ENCODE results near the gene CCDC18. TPM values are rescaled to one million over a fixed set of nuclear protein-coding genes. Genes with fewer than 3 reads are reported as not detected.

The CCDC18 gene
- total RNA-seq, 1 experiment from 2014 or later: 18.1 TPM

DNA sequence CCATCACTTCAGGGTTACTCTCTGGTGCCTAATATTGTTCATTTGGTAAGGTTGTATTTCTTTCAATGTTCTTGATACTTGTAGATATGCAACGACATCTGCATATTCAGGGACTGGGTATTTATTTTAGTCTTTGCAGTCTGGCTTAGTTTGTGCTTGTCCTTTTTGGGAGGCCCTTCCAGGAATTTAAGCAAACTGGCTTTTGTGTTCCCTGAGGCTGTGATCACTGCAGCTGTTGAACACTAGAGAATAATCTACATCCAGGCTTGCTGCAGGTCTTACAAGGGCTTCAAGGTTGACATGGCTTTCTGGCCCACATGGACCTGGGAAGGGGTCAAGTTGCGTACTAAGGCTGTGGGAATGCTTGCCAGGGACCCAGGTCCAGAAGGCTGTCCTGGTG is 72.1 kb downstream of the CCDC18 start:
- CTCF ChIA-PET: no interaction called here
- no peak overlapping the region for H3K9ac ChIP-seq (ENCODE audit: low read length)
- TF ChIP-seq CBX3 (IDR thresholded peaks at IDR 0.05; ENCODE audit: low read depth) (no peak), SIN3A (IDR thresholded peaks at IDR 0.05; ENCODE audit: low read depth) (no peak), JUND (IDR thresholded peaks at IDR 0.05) (no peak), SRF (IDR thresholded peaks at IDR 0.05; ENCODE audit: low read depth) (no peak), EZH2 (IDR thresholded peaks at IDR 0.05) (no peak)
- TF ChIP-seq, protein P1, sequence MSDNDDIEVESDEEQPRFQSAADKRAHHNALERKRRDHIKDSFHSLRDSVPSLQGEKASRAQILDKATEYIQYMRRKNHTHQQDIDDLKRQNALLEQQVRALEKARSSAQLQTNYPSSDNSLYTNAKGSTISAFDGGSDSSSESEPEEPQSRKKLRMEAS (IDR thresholded peaks at IDR 0.05): no peak
- peaks cover 0 to 10% of the 10 kb centered on the region in 2 experiments; a peak in 2 of 4 replicates for H3K4me1 ChIP-seq (ENCODE audit: control insufficient read depth in 1 of 2, insufficient read depth in 2 of 2, low read length in 2 of 2)
- no peak overlapping the region for H2AFZ ChIP-seq (ENCODE audit: low read depth, low read length, poor library complexity, severe bottlenecking)
- no peak overlapping the region for H3K4me3 ChIP-seq (replicated peaks in 1 of 2; ENCODE audit: low read depth in 1 of 2, low read length in 2 of 2)
- no peaks in the 10 kb centered on the region for H4K20me1 ChIP-seq (ENCODE audit: insufficient read depth)
- intact Hi-C loops (cut with micrococcal nuclease): no loop called here
- RAD21 ChIA-PET (ENCODE audit: low non-redundant PET in 1 of 2, low total read pairs in 2 of 2, uncharacterized antibody in 2 of 2, unreplicated experiment in 2 of 2): no interaction called here
- no peak overlapping the region for H3K27ac ChIP-seq (ENCODE audit: low read depth, low read length)
- no TSS peak for BruUV-seq (replicated peaks)
- no peak overlapping the region for H3K4me2 ChIP-seq (ENCODE audit: low read length)
- no peaks in the 10 kb centered on the region for H3K9me2 ChIP-seq (ENCODE audit: insufficient read depth)
- no peaks in the 10 kb centered on the region for H3K36me3 ChIP-seq (ENCODE audit: control insufficient read depth in 1 of 2, insufficient read depth in 2 of 2, low read length in 2 of 2)
- DNase-seq (ENCODE audit: low read depth, low spot score): no peak
- H3K27me3 ChIP-seq (ENCODE audit: insufficient read depth, low read length): no peaks in the 10 kb centered on the region
- H3K79me2 ChIP-seq (ENCODE audit: insufficient read depth, low read length): 0 out of 2 replicates have a peak, but pooled peaks cover 3% of the 10 kb centered on the region
- no peak for ATAC-seq
- POLR2A ChIA-PET: no interaction called here
- H3K9me3 ChIP-seq (ENCODE audit: control insufficient read depth in 1 of 2, insufficient read depth in 1 of 2, low read depth in 1 of 2, low read length in 2 of 2): no peaks in the 10 kb centered on the region

GRCh38 chr1:93253516-93253915 is 73.0 kb downstream of the CCDC18 start:
- H3K4me2 ChIP-seq (ENCODE audit: low read length): no peak overlapping the region
- H3K4me3 ChIP-seq (replicated peaks in 1 of 2; ENCODE audit: low read depth in 1 of 2, low read length in 2 of 2): no peak overlapping the region
- ATAC-seq (no peak), DNase-seq (ENCODE audit: low read depth, low spot score) (no peak)
- H3K36me3 ChIP-seq (ENCODE audit: control insufficient read depth in 1 of 2, insufficient read depth in 2 of 2, low read length in 2 of 2): no peaks in the 10 kb centered on the region
- H3K27me3 ChIP-seq (ENCODE audit: insufficient read depth, low read length): no peaks in the 10 kb centered on the region
- H3K9ac ChIP-seq (ENCODE audit: low read length): no peak overlapping the region
- H4K20me1 ChIP-seq (ENCODE audit: insufficient read depth): no peaks in the 10 kb centered on the region
- H3K4me1 ChIP-seq (ENCODE audit: control insufficient read depth in 1 of 2, insufficient read depth in 2 of 2, low read length in 2 of 2): peaks cover 0 to 11% of the 10 kb centered on the region in 2 experiments; a peak in 2 of 4 replicates
- POLR2A ChIA-PET: no interaction called here
- RAD21 ChIA-PET (ENCODE audit: low non-redundant PET in 1 of 2, low total read pairs in 2 of 2, uncharacterized antibody in 2 of 2, unreplicated experiment in 2 of 2): no interaction called here
- no peaks in the 10 kb centered on the region for H3K9me3 ChIP-seq (ENCODE audit: control insufficient read depth in 1 of 2, insufficient read depth in 1 of 2, low read depth in 1 of 2, low read length in 2 of 2)
- no TSS peak for BruUV-seq (replicated peaks)
- H3K27ac ChIP-seq (ENCODE audit: low read depth, low read length): no peak overlapping the region
- no peaks in the 10 kb centered on the region for H3K9me2 ChIP-seq (ENCODE audit: insufficient read depth)
- H2AFZ ChIP-seq (ENCODE audit: low read depth, low read length, poor library complexity, severe bottlenecking): no peak overlapping the region
- 0 out of 2 replicates have a peak, but pooled peaks cover 3% of the 10 kb centered on the region for H3K79me2 ChIP-seq (ENCODE audit: insufficient read depth, low read length)
- CTCF ChIA-PET: no interaction called here
- intact Hi-C loops (cut with micrococcal nuclease): no loop called here
- TF ChIP-seq EZH2 (IDR thresholded peaks at IDR 0.05): no peak
- no peak for TF ChIP-seq YY1 (IDR thresholded peaks at IDR 0.05; ENCODE audit: extremely low read depth, insufficient replicate concordance, low read depth, low read length)
- TF ChIP-seq ELF1 (IDR thresholded peaks at IDR 0.05; ENCODE audit: borderline replicate concordance, low read depth): no peak
- no peak for TF ChIP-seq SP1 (IDR thresholded peaks at IDR 0.05; ENCODE audit: low read depth)
- TF ChIP-seq CEBPB (IDR thresholded peaks at IDR 0.05; ENCODE audit: low read depth): no peak
- no peak for TF ChIP-seq FOSL1 (IDR thresholded peaks at IDR 0.05; ENCODE audit: low read depth)
- TF ChIP-seq EGR1 (IDR thresholded peaks at IDR 0.05; ENCODE audit: low read depth): no peak
- TF ChIP-seq CBX3 (IDR thresholded peaks at IDR 0.05; ENCODE audit: low read depth): no peak
- TF ChIP-seq POLR2A (IDR thresholded peaks at IDR 0.05; ENCODE audit: borderline replicate concordance, extremely low read depth, insufficient read depth, insufficient read length): no peak
- TF ChIP-seq, protein P2, sequence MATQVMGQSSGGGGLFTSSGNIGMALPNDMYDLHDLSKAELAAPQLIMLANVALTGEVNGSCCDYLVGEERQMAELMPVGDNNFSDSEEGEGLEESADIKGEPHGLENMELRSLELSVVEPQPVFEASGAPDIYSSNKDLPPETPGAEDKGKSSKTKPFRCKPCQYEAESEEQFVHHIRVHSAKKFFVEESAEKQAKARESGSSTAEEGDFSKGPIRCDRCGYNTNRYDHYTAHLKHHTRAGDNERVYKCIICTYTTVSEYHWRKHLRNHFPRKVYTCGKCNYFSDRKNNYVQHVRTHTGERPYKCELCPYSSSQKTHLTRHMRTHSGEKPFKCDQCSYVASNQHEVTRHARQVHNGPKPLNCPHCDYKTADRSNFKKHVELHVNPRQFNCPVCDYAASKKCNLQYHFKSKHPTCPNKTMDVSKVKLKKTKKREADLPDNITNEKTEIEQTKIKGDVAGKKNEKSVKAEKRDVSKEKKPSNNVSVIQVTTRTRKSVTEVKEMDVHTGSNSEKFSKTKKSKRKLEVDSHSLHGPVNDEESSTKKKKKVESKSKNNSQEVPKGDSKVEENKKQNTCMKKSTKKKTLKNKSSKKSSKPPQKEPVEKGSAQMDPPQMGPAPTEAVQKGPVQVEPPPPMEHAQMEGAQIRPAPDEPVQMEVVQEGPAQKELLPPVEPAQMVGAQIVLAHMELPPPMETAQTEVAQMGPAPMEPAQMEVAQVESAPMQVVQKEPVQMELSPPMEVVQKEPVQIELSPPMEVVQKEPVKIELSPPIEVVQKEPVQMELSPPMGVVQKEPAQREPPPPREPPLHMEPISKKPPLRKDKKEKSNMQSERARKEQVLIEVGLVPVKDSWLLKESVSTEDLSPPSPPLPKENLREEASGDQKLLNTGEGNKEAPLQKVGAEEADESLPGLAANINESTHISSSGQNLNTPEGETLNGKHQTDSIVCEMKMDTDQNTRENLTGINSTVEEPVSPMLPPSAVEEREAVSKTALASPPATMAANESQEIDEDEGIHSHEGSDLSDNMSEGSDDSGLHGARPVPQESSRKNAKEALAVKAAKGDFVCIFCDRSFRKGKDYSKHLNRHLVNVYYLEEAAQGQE (IDR thresholded peaks at IDR 0.05; ENCODE audit: low read depth): no peak
- no peak for TF ChIP-seq ZFX (IDR thresholded peaks at IDR 0.05)
- TF ChIP-seq, protein P3, sequence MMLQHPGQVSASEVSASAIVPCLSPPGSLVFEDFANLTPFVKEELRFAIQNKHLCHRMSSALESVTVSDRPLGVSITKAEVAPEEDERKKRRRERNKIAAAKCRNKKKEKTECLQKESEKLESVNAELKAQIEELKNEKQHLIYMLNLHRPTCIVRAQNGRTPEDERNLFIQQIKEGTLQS (IDR thresholded peaks at IDR 0.05): no peak
- no peak for TF ChIP-seq POLR2AphosphoS5 (IDR thresholded peaks at IDR 0.05; ENCODE audit: low read depth, low read length)
- no peak for TF ChIP-seq TCF7L2 (IDR thresholded peaks at IDR 0.05; ENCODE audit: borderline replicate concordance, extremely low read depth, insufficient read depth, insufficient read length)
- no peak for TF ChIP-seq RAD21 (IDR thresholded peaks at IDR 0.05; ENCODE audit: low read depth)

Measured in HCT116 (cell line).